Measurements from ENCODE around the gene TNPO3. TPM values are rescaled to one million over a fixed set of nuclear protein-coding genes. Genes with fewer than 3 reads are reported as not detected.
"Not testable (repeated sequence)": the region's sequence is repeated elsewhere in the genome, so short reads cannot be mapped to it uniquely, and the experiment has no call there.

The TNPO3 gene
- total RNA-seq, 1 experiment from 2014 or later = 56.6 TPM

- DNase-seq (ENCODE audit: low read depth) = no peak
- in situ Hi-C loops (cut with HindIII; ENCODE audit: low pct_unique_long_range_greater_than_20kb, low sequenced_read_pairs) = no loop called here
Measured at GRCh38 chr7:129032017-129032416, 22.9 kb downstream of the TNPO3 start.

GRCh38 chr7:129030440-129030839 lies 24.5 kb downstream of the TNPO3 start:
- DNase-seq (ENCODE audit: low read depth) = no peak
- in situ Hi-C loops (cut with HindIII; ENCODE audit: low pct_unique_long_range_greater_than_20kb, low sequenced_read_pairs) = no loop called here

- in situ Hi-C loops (cut with HindIII; ENCODE audit: low pct_unique_long_range_greater_than_20kb, low sequenced_read_pairs) = no loop called here
- no peak for DNase-seq (ENCODE audit: low read depth)
Measured at GRCh38 chr7:129024125-129024524, 30.8 kb downstream of the TNPO3 start.

- no peak for DNase-seq (ENCODE audit: low read depth)
- in situ Hi-C loops (cut with HindIII; ENCODE audit: low pct_unique_long_range_greater_than_20kb, low sequenced_read_pairs) = no loop called here
Measured at GRCh38 chr7:129021656-129022055, 33.3 kb downstream of the TNPO3 start.

GRCh38 chr7:129017933-129018538 lies 36.9 kb downstream of the TNPO3 start:
- no peak for DNase-seq (ENCODE audit: low read depth)
- in situ Hi-C loops (cut with HindIII; ENCODE audit: low pct_unique_long_range_greater_than_20kb, low sequenced_read_pairs) = no loop called here

- no peak for DNase-seq (ENCODE audit: low read depth)
- in situ Hi-C loops (cut with HindIII; ENCODE audit: low pct_unique_long_range_greater_than_20kb, low sequenced_read_pairs) = no loop called here
Measured at GRCh38 chr7:129017264-129017663, 37.6 kb downstream of the TNPO3 start.

- DNase-seq (ENCODE audit: low read depth) = no peak
- in situ Hi-C loops (cut with HindIII; ENCODE audit: low pct_unique_long_range_greater_than_20kb, low sequenced_read_pairs) = no loop called here
Measured at GRCh38 chr7:129014501-129015101, 40.3 kb downstream of the TNPO3 start.

- no peak for DNase-seq (ENCODE audit: low read depth)
- in situ Hi-C loops (cut with HindIII; ENCODE audit: low pct_unique_long_range_greater_than_20kb, low sequenced_read_pairs) = no loop called here
Measured at GRCh38 chr7:129013048-129013724, 41.7 kb downstream of the TNPO3 start.

- DNase-seq (ENCODE audit: low read depth) = no peak
- in situ Hi-C loops (cut with HindIII; ENCODE audit: low pct_unique_long_range_greater_than_20kb, low sequenced_read_pairs) = no loop called here
Measured at GRCh38 chr7:129012641-129013040, 42.3 kb downstream of the TNPO3 start.

- no peak for DNase-seq (ENCODE audit: low read depth)
- in situ Hi-C loops (cut with HindIII; ENCODE audit: low pct_unique_long_range_greater_than_20kb, low sequenced_read_pairs) = no loop called here
Measured at GRCh38 chr7:129010075-129010474, 44.8 kb downstream of the TNPO3 start.

GRCh38 chr7:129009437-129009836 lies 45.5 kb downstream of the TNPO3 start:
- DNase-seq (ENCODE audit: low read depth) = no peak
- in situ Hi-C loops (cut with HindIII; ENCODE audit: low pct_unique_long_range_greater_than_20kb, low sequenced_read_pairs) = no loop called here

- in situ Hi-C loops (cut with HindIII; ENCODE audit: low pct_unique_long_range_greater_than_20kb, low sequenced_read_pairs) = no loop called here
- DNase-seq (ENCODE audit: low read depth) = no peak
Measured at GRCh38 chr7:129008645-129009414, 46.1 kb downstream of the TNPO3 start.

- in situ Hi-C loops (cut with HindIII; ENCODE audit: low pct_unique_long_range_greater_than_20kb, low sequenced_read_pairs) = no loop called here
- no peak for DNase-seq (ENCODE audit: low read depth)
Measured at GRCh38 chr7:129007572-129007971, 47.3 kb downstream of the TNPO3 start.

GRCh38 chr7:129006636-129007414 lies 48.1 kb downstream of the TNPO3 start:
- DNase-seq (ENCODE audit: low read depth) = peak; percentile 8
- in situ Hi-C loops (cut with HindIII; ENCODE audit: low pct_unique_long_range_greater_than_20kb, low sequenced_read_pairs) = no loop called here

- in situ Hi-C loops (cut with HindIII; ENCODE audit: low pct_unique_long_range_greater_than_20kb, low sequenced_read_pairs) = no loop called here
- DNase-seq (ENCODE audit: low read depth) = no peak
Measured at GRCh38 chr7:129005186-129005585, 49.7 kb downstream of the TNPO3 start.

GRCh38 chr7:128997181-128997580 lies 57.7 kb downstream of the TNPO3 start:
- in situ Hi-C loops (cut with HindIII; ENCODE audit: low pct_unique_long_range_greater_than_20kb, low sequenced_read_pairs) = no loop called here
- no peak for DNase-seq (ENCODE audit: low read depth)

GRCh38 chr7:128994560-128994959 lies 60.4 kb downstream of the TNPO3 start:
- in situ Hi-C loops (cut with HindIII; ENCODE audit: low pct_unique_long_range_greater_than_20kb, low sequenced_read_pairs); DNase-seq (ENCODE audit: low read depth): not testable (repeated sequence)

GRCh38 chr7:128993419-128993818 lies 61.5 kb downstream of the TNPO3 start:
- in situ Hi-C loops (cut with HindIII; ENCODE audit: low pct_unique_long_range_greater_than_20kb, low sequenced_read_pairs) = no loop called here
- DNase-seq (ENCODE audit: low read depth) = no peak
